ENCODE results near the gene OR2V2. TPM values are rescaled to one million over a fixed set of nuclear protein-coding genes. Genes with fewer than 3 reads are reported as not detected.

Gene OR2V2
- total RNA-seq, 2 experiments from 2014 or later, result not detected

- Mint-ChIP-seq H3K4me3 (peak overlapping the region; percentile 90), H3K9me3 (no peaks in the 10 kb centered on the region), H3K27me3 (ENCODE audit: low read depth) (peaks cover 7% of the 10 kb centered on the region), H3K36me3 (ENCODE audit: low read depth) (peaks cover 7% of the 10 kb centered on the region), H3K27ac (peak overlapping the region; percentile 96), H3K4me1 (ENCODE audit: low read depth) (peaks cover 35% of the 10 kb centered on the region)
- CTCF ChIA-PET, result interaction anchor here (0.6 to 3.3 kb wide), 13 partner anchors 8 to 147 kb away, joined by 3 to 15 read pairs (median 5); no protein-coding TSS in a partner anchor
- DNase-seq, result no peak
- intact Hi-C loops (cut with micrococcal nuclease), result loop anchor here (1.0 to 10.0 kb wide), 4 partner anchors 26 to 1560 kb away; partner anchors contain the start of genes HNRNPH1 and TRIM41
Measured at GRCh38 chr5:181184845-181185216, 37.4 kb downstream of the OR2V2 start.

DNA sequence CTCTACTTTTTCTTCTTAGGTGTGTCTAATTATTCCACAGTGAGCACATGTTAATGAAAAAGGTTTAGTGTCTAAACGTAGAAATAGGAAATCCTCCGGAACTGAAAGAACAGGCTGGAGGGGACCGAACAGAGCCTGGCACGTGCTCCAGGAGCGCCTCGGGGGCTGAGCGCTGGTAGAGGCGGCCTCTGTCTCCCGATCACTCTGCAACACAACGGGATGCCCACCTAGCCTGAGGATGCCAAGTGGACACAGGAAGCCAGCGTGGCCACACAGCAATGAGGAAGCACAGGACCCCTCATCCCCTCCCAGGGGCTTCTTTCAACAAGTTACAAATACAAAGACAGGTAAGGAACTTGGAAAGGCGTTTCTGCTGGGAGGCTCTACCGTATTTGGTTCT lies 38.2 kb downstream of the OR2V2 start:
- Mint-ChIP-seq H3K36me3 (ENCODE audit: low read depth) (peaks cover 7% of the 10 kb centered on the region), H3K27ac (no peak overlapping the region), H3K4me3 (peak overlapping the region; percentile 12), H3K4me1 (ENCODE audit: low read depth) (peaks cover 35% of the 10 kb centered on the region), H3K9me3 (no peaks in the 10 kb centered on the region), H3K27me3 (ENCODE audit: low read depth) (peaks cover 7% of the 10 kb centered on the region)
- intact Hi-C loops (cut with micrococcal nuclease), result loop anchor here (10.0 kb wide), 1 partner anchor 1561 kb away; the partner anchor contains the start of gene HNRNPH1
- no peak for DNase-seq
- CTCF ChIA-PET, result interaction anchor here (0.7 to 3.3 kb wide), 7 partner anchors 9 to 39 kb away, joined by 3 to 13 read pairs (median 6); no protein-coding TSS in a partner anchor

DNA sequence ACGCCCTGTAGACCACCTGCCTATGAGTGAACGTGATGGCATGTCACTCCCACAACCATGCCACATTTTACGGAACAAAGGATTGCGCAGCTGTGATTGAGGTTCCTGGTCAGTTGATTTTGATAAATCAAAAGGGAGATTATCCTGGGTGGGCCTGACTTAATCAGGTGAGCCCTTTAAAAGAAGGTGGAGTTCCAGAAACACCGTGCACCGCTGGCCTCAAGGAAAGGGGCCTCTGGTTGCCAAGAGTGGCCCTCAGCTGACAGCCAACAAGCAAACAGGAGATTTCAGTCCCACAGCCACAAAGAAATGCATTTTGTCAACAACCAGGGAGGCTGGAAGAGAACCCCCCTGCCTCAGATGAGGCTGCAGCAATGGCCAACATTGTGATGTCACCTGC lies 38.6 kb downstream of the OR2V2 start:
- Mint-ChIP-seq H3K27ac (no peak overlapping the region), H3K27me3 (ENCODE audit: low read depth) (peaks cover 7% of the 10 kb centered on the region), H3K9me3 (no peaks in the 10 kb centered on the region), H3K36me3 (ENCODE audit: low read depth) (peaks cover 7% of the 10 kb centered on the region), H3K4me1 (ENCODE audit: low read depth) (peaks cover 35% of the 10 kb centered on the region), H3K4me3 (no peak overlapping the region)
- intact Hi-C loops (cut with micrococcal nuclease), result loop anchor here (10.0 kb wide), 1 partner anchor 1561 kb away; the partner anchor contains the start of gene HNRNPH1
- no peak for DNase-seq
- CTCF ChIA-PET, result interaction anchor here (0.7 to 3.3 kb wide), 2 partner anchors 13 to 21 kb away, joined by 3 to 13 read pairs; no protein-coding TSS in a partner anchor

DNA sequence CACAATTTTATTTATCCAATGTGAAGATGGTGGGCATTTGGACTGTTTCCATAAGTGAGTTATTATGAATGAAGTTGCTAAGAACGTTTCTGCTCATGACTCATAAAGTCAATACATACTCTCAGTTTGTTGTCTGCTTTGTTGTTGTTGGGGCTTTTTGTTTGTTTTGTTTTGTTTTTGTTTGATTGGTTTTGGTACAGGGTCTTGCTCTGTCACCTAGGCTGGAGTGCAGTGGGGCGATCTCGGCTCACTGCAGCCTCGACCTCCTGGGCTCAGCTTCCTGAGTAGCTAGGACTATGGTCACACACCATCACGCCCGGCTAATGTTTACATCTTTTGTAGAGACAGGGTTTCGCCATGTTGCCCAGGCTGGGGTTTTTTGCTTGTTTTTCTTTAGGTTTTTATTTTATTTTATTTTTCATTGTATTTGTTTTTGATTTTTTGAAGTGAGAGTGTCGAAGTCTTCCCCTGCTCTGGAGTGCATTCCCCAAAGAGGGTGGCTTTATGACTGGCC lies 39.7 kb downstream of the OR2V2 start:
- CTCF ChIA-PET, result interaction anchor here (2.6 kb wide), 1 partner anchor 14 kb away, joined by 12 read pairs; no protein-coding TSS in a partner anchor
- peaks cover 10% of the 10 kb centered on the region for H3K36me3 Mint-ChIP-seq (ENCODE audit: low read depth)
- H3K9me3 Mint-ChIP-seq, result no peaks in the 10 kb centered on the region
- intact Hi-C loops (cut with micrococcal nuclease), result loop anchor here (10.0 kb wide), 1 partner anchor 1562 kb away; the partner anchor contains the start of gene HNRNPH1
- peak overlapping the region; percentile 94 for H3K27ac Mint-ChIP-seq
- H3K4me1 Mint-ChIP-seq (ENCODE audit: low read depth), result peaks cover 34% of the 10 kb centered on the region
- peak overlapping the region; percentile 85 for H3K4me3 Mint-ChIP-seq
- H3K27me3 Mint-ChIP-seq (ENCODE audit: low read depth), result peaks cover 10% of the 10 kb centered on the region
- no peak for DNase-seq

DNA sequence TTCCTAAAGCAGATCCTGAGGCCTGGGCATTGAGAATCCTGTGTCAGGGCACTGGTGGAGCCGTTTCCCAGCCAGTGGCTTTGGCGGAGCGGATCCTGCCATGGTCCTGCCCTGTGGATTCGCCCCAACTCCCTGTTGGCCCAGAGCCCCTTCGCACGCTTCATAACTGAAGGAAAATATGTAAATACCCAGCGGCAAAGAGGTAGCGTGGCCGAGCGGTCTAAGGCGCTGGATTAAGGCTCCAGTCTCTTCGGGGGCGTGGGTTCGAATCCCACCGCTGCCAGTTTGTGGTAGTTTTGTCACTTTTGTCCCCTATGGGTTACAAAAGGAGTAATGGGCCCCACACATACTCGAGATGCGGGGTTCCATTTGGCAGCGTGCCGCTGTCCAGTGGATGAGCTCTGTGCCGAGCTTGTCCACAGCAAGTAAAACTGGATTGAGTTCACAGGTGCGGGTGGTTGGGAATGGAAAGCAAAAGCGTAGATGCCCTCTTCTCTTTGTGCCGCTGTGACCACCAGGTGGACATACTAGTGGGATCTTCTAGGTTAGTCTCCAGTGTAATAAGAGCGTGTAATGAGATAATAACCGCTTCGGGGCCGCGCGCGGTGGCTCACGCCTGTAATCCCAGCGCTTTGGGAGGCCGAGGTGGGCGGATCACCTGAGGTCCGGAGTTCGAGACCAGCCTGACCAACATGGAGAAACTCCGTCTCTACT lies 40.3 kb downstream of the OR2V2 start:
- Mint-ChIP-seq H3K4me3 (peak overlapping the region; percentile 85), H3K9me3 (no peaks in the 10 kb centered on the region), H3K27me3 (ENCODE audit: low read depth) (peaks cover 10% of the 10 kb centered on the region), H3K36me3 (ENCODE audit: low read depth) (peaks cover 10% of the 10 kb centered on the region), H3K27ac (peak overlapping the region; percentile 94), H3K4me1 (ENCODE audit: low read depth) (peaks cover 33% of the 10 kb centered on the region)
- DNase-seq, result peak; percentile 84
- CTCF ChIA-PET, result interaction anchor here (1.5 to 2.6 kb wide), 2 partner anchors 15 to 17 kb away, joined by 4 to 12 read pairs; no protein-coding TSS in a partner anchor
- intact Hi-C loops (cut with micrococcal nuclease), result loop anchor here (1.0 to 10.0 kb wide), 2 partner anchors 27 to 1563 kb away; partner anchors contain the start of gene HNRNPH1

DNA sequence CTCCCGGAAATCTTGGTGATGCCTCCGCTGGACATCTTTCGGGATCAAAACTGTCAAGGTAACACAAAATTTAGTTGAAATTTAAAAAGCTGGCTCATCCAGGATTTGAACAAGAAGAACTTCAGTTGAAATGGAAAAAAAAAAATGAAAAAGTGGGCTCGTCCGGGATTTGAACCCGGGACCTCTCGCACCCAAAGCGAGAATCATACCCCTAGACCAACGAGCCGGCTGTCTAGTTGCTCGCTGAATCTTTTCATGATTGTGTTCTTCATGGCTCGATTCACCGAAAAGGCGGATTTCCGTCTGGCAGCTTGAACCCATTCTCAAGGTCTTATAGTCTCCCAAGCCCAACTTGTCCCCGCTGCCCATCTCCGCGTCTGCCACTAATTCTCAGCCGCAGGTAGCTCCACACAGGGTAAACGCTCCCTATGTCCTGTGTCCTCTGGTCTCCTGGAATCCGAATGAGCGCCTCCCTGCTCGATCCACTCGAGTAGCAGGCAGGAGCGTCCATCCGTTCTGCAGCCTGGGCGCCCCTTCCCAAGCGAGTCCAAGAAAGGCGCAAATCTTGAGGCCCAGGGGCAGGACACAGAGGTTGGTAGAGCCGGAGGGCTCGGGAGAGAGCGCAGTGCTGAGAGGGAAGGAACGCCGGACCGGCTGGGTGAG lies 41.4 kb downstream of the OR2V2 start:
- Mint-ChIP-seq H3K4me3 (peak overlapping the region; percentile 85), H3K36me3 (ENCODE audit: low read depth) (peaks cover 10% of the 10 kb centered on the region), H3K27me3 (ENCODE audit: low read depth) (peaks cover 9% of the 10 kb centered on the region), H3K27ac (peak overlapping the region; percentile 94), H3K4me1 (ENCODE audit: low read depth) (peaks cover 35% of the 10 kb centered on the region), H3K9me3 (no peaks in the 10 kb centered on the region)
- CTCF ChIA-PET, result interaction anchor here (0.6 to 2.8 kb wide), 5 partner anchors 16 to 569 kb away, joined by 3 to 15 read pairs (median 4); no protein-coding TSS in a partner anchor
- intact Hi-C loops (cut with micrococcal nuclease), result loop anchor here (1.0 to 10.0 kb wide), 3 partner anchors 29 to 1564 kb away; partner anchors contain the start of gene HNRNPH1
- peak; percentile 90 for DNase-seq

DNA sequence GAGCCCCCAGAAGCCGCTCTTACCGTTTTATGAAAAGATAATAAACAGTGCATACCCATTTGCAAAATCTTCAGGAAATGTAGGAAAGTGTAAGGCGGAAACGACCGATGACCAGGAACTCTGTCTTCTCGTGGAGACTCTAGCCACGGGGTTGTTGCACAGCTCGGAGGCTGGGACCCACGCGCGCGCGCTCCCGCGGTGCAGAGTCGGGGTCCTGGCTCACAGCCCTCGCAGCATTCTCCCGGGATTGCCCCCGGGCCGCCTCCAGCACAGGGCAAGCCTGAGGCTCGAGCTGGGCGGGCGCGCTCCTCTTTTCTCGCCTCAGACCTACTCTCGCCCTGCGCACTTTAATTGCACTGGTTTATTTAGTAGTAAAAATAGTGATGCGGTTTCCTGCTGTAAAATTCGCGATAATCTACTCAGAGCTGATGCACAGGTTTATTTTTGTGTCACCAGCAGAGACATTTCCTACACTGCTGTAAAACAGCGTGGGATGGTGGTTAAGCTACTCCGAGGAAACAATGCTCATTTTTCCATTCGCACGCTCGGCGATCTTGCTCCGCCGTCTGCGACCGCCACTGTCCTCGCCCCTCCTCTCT lies 42.1 kb downstream of the OR2V2 start:
- Mint-ChIP-seq H3K36me3 (ENCODE audit: low read depth) (peaks cover 10% of the 10 kb centered on the region), H3K4me3 (peak overlapping the region; percentile 85), H3K4me1 (ENCODE audit: low read depth) (peaks cover 32% of the 10 kb centered on the region), H3K9me3 (no peaks in the 10 kb centered on the region), H3K27me3 (ENCODE audit: low read depth) (peaks cover 9% of the 10 kb centered on the region), H3K27ac (peak overlapping the region; percentile 94)
- peak; percentile 71 for DNase-seq
- intact Hi-C loops (cut with micrococcal nuclease), result loop anchor here (1.0 to 10.0 kb wide), 2 partner anchors 33 to 1565 kb away; partner anchors contain the start of gene HNRNPH1
- CTCF ChIA-PET, result interaction anchor here (0.6 to 2.8 kb wide), 9 partner anchors 15 to 1099 kb away, joined by 3 to 15 read pairs (median 4); partner anchors contain the start of gene TRIM7

- Mint-ChIP-seq H3K27me3 (ENCODE audit: low read depth) (peaks cover 9% of the 10 kb centered on the region), H3K4me1 (ENCODE audit: low read depth) (peaks cover 29% of the 10 kb centered on the region), H3K36me3 (ENCODE audit: low read depth) (peaks cover 10% of the 10 kb centered on the region), H3K9me3 (no peaks in the 10 kb centered on the region), H3K27ac (peak overlapping the region; percentile 80), H3K4me3 (peak overlapping the region; percentile 85)
- intact Hi-C loops (cut with micrococcal nuclease), result loop anchor here (1.0 to 10.0 kb wide), 2 partner anchors 32 to 1565 kb away; partner anchors contain the start of gene HNRNPH1
- CTCF ChIA-PET, result interaction anchor here (0.7 to 2.8 kb wide), 8 partner anchors 15 to 1099 kb away, joined by 3 to 15 read pairs (median 3); partner anchors contain the start of gene TRIM7
- DNase-seq, result peak; percentile 38
Measured at GRCh38 chr5:181189962-181190710, 42.8 kb downstream of the OR2V2 start.

DNA sequence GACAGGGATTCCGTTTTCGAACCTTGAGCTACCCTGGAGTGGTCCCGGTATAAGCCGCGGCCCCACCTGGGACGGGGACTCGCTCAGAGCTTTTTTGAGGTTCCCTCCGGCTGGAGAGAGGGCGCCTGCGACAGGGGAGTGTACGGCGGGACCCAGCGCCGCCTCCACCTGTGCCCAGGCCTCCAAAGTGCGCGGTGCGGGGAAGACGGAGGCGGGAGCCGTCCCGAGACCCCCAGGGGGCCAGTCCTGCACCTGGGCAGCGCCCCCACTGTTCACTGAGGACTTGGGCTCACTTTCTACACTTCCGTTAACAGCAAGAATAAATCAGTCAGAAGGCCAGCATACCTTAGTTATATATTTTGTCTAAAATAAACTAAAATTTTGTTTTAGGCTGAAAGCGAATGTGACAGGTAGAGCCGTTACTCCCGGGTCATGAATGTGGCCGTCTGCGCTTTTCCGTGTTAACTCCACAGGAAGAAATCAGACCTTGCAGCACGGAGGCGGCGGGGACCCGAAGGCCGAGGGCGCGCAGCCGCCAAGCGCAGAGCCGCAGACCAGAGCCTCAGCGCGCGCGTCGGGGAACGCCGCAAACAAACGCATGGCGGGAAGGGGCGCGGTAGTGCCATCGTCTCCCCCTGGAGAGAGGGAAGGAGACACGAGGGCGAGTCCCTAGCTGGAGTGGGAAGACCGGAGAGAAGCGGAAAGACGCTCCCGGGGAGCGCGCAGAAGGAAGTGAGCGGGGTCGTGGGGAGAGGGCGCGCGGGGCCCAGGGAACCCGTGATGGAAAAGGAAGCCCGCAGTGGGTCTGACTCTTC lies 43.5 kb downstream of the OR2V2 start:
- peaks cover 9% of the 10 kb centered on the region for H3K27me3 Mint-ChIP-seq (ENCODE audit: low read depth)
- intact Hi-C loops (cut with micrococcal nuclease), result loop anchor here (1.0 kb wide), 5 partner anchors 16 to 70 kb away; partner anchors contain the start of gene TRIM52

More for the DNA sequence above, 43.5 kb downstream of the OR2V2 start:
- peak overlapping the region; percentile 92 for H3K27ac Mint-ChIP-seq
- peaks cover 10% of the 10 kb centered on the region for H3K36me3 Mint-ChIP-seq (ENCODE audit: low read depth)
- peak; percentile 67 for DNase-seq
- no peaks in the 10 kb centered on the region for H3K9me3 Mint-ChIP-seq
- peak overlapping the region; percentile 85 for H3K4me3 Mint-ChIP-seq
- H3K4me1 Mint-ChIP-seq (ENCODE audit: low read depth), result peaks cover 25% of the 10 kb centered on the region
- CTCF ChIA-PET, result interaction anchor here (0.7 to 2.8 kb wide), 8 partner anchors 10 to 55 kb away, joined by 3 to 15 read pairs (median 4); no protein-coding TSS in a partner anchor
